ENCODE measurements around the gene FGF5.
"Not testable (repeated sequence)": the region's sequence is repeated elsewhere in the genome, so short reads cannot be mapped to it uniquely, and the experiment has no call there.

Gene FGF5, protein sequence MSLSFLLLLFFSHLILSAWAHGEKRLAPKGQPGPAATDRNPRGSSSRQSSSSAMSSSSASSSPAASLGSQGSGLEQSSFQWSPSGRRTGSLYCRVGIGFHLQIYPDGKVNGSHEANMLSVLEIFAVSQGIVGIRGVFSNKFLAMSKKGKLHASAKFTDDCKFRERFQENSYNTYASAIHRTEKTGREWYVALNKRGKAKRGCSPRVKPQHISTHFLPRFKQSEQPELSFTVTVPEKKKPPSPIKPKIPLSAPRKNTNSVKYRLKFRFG

DNA sequence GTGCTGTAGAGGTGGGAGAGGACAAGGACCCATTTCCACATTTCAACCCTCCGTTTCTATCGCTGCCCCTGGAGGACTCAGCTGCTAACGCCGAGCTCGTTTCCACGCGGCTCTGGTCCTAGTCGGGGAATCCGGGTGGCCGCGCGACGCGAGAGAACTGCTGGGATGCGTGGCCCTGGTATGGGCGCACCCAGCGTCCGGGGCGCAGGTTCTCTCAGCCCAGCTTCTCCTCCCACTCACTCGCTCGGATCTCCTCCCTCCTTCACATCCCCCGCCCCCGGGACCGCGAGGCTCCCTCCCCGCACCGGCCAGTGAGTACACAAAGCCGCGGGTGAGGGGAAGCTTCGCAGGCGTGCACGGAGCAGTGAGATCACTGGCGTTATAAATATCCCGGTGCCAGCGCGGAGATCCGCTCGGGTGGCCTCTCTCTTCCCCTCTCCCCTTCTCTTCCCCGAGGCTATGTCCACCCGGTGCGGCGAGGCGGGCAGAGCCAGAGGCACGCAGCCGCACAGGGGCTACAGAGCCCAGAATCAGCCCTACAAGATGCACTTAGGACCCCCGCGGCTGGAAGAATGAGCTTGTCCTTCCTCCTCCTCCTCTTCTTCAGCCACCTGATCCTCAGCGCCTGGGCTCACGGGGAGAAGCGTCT is at the start of gene FGF5:
Gene FGF5, plus strand, starts transcription at position 412 of the 649 bp plus-strand sequence. Its CDS starts 161 bp downstream, at position 573.
- DNase-seq: peak; percentile 26 to 27

GRCh38 chr4:80219301-80220025 is 47.0 kb upstream of the FGF5 start:
- DNase-seq: no peak

GRCh38 chr4:80220711-80221110 is 45.8 kb upstream of the FGF5 start:
- DNase-seq: no peak

- DNase-seq: peak in 1 of 2 experiments; percentile 49
Measured at GRCh38 chr4:80221161-80221560, 45.3 kb upstream of the FGF5 start.

DNA sequence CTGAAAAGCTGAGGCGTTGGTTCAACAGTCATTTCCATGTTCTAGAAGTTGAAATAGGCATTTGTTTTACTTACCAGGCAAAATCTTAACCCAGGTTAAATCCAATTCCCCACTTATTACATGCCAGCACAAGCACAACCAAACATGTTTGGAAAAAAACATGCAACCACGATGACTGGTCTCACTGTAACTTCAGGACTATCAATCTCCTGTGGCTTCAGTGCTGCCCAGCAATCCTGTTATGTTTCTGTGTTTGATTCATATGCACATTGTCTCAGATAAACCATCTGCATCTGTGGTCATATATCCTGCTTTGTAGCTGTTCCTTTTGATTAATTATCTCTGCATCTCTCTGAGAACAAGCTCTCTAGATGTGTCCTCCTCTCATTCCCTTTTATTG is 40.9 kb upstream of the FGF5 start:
- DNase-seq: no peak

GRCh38 chr4:80226094-80226493 is 40.4 kb upstream of the FGF5 start:
- no peak for DNase-seq

DNA sequence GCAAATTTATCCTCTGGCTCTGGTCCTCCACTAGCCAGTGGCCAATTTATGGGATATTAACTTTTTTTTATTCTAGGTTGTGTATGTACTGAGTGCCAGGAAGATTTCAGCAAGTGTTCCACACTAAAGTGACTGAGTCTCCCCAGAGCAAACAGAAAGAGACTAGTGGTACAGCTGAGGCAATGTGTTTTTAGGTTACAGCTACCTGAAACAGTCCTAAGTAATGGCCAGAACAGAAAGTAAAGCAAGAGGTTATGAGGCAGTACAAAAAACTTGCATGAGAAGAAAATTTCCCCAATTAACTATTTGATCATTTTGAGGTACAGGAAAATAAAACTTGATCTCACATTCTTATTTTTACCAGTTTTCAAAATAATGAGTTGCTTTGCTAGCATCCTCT is 38.0 kb upstream of the FGF5 start:
- no peak for DNase-seq

DNA sequence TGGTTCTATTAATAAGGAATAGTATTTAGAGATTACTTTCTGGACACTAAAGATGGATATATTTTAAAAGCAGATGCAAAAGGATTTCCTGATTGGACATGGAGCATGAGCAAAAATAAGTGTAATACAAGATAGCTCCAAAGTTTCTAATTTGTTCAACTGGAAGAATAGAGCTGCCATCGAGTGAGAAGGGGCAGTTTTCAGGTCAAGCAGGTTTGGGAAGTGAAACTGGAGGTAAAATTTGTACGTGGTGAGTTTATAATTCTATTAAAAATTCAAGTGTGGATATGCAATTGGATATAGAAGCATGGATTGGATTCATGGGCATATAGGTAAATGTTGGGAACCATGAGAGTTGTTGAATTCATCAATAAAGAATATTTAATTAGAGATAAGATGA is 37.3 kb upstream of the FGF5 start:
- no peak for DNase-seq

GRCh38 chr4:80229590-80229989 is 36.9 kb upstream of the FGF5 start:
- DNase-seq: no peak

DNA sequence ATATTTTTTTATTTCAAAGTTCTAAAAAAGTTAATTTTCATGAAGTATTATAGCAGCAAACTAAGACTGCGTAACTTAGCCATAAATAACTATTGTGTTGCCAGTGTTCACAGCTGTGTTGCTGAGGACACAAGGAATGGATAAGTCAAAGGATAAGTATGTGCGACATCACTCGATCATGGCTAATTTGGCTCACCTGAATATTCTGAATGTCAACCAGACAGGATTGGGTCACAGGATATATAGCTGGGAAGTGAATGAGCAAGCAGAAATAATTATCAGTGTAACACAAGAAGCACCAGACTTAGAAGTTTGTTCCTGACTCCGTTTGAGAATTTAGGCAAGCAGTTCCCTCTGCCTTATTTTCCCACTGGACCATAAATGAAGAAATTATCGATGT is 35.3 kb upstream of the FGF5 start:
- DNase-seq: no peak

- no peak for DNase-seq
Measured at GRCh38 chr4:80232707-80233370, 33.6 kb upstream of the FGF5 start.

GRCh38 chr4:80233390-80233789 is 33.1 kb upstream of the FGF5 start:
- DNase-seq: no peak

DNA sequence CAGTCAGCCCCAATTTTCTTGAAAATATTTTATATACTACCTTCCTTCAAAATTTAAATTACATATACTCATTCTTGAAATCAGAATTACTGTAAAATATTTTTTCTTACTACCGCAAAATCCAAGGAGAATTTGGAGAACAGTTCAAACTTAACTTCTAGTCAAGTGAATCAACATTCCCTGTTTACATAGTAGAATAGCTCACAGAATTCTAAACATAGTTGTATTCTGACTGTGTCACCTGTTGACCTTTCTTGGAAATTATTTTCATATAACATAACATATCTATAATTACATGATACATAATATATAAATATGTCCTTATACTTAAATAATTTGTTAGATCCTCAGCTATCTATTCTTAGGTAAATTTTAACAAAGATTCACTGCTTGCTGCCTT is 31.0 kb upstream of the FGF5 start:
- peak; percentile 8 to 39 for DNase-seq

DNA sequence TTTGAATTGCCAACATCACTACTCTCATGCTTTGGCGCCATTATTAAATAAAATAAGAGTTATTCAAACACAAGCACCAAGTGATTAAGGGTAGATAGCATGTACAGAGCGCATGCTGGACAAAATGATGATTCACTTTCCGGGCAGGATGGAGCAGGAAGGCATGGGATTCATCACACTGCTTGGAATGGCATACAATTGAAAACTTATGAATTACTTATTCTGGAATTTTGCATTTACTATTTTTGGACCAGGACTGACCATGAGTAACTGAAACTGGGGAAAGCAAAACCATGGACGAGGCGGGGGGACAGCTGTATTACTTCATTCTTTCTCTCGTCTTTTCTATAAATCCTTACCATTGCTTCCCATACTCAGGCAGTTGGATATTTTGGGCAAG is 28.5 kb upstream of the FGF5 start:
- peak; percentile 37 to 49 for DNase-seq

DNA sequence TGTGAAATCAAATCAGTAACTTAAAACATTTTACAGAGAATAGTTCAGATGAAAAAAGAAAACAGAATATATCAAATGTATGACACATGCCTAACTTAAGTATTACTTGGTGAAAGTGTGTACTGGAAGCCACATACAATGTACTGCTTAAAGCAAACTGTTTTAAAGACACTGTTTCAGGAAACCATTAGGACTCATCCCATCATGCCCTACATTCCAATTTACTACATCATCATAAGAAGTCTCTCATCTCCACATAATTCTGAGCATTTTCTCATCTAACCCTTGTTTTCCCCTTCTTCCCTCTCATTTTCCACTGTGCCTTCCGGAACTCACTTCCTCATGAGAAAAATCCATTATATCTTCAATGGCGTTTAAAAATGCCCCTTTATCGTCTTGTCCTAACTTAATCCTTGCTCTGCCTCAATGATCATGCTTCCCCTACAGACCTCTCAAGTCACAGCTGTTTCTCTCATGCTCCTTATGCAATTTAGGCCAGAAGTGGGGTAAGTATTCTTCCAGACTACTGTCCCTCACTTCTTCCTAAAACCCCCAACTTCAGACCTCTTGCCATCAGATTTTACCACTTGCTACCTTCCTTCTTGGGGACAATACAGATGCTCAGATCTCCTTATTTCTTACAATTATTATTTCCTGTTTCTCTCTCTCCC is 26.8 kb upstream of the FGF5 start:
- no peak for DNase-seq

- no peak for DNase-seq
Measured at GRCh38 chr4:80240976-80241375, 25.5 kb upstream of the FGF5 start.

GRCh38 chr4:80243274-80244018 is 23.0 kb upstream of the FGF5 start:
- no peak for DNase-seq

DNA sequence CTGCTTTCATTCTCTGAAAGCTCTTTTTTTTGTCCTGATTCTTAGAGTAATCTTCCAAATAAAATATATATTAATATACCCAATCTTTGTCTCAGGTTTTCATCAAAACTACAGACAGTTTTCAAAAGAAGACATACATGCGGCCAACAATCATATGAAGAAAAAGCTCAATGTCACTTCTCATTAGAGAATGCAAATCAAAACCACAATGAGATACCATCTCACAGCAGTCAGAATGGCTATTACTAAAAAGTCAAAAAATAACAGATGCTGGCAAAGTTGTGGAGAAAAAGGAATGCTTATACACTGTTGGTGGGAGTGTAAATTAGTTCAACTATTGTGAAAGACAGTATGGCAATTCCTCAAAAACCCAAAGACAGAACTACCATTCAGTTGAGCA is 19.0 kb upstream of the FGF5 start:
- DNase-seq: not testable (repeated sequence)

DNA sequence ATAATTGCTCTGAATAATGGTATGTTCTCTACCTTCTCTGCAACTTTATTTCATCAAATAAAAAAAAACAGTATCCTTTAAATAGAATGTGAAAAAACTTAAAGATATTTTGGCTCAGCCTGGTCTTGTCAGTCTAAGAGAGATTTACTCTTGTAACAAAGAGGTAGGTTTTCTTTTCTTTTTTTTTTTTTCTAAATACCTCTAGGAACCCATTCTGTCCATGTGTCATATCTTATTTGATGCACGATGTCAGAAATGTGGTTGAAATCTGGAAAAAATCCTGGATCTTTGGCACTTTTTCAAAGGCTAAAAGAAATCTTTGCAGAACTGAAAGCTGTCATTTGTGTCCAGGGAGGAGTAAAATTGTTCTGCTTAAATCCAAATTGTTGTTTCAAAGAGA is 17.3 kb upstream of the FGF5 start:
- no peak for DNase-seq

GRCh38 chr4:80252427-80252826 is 14.0 kb upstream of the FGF5 start:
- no peak for DNase-seq

- no peak for DNase-seq
Measured at GRCh38 chr4:80252953-80253352, 13.5 kb upstream of the FGF5 start.

DNA sequence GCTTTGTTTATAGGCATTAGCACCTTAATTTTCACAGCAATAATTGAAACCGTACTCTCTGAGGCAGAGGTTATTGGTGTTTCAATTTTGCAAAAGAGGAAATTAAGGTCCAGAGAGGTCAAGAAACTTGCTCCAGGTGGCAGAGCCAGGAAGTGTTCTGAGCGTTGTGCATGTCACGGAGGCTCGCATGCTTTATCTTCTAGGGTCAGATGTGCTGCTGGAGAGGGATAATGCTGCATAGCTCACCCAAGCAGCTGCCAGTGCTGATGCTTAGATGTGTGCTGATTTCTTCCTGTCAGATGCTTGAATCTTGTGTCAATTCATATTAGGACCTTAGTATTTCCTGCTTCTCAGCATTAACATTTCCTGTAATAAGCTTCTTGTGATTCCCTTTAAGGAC is 13.0 kb upstream of the FGF5 start:
- no peak for DNase-seq
